UCSD-AML1 (cell line): ENCODE data around the gene ATAD3C.

Source experiments
- DNase-seq: peaks from one replicate; lab custom pipeline; 2025; ENCODE audit not compliant: unreplicated experiment; lab: John Stamatoyannopoulos, UW

ATAD3C gene

DNA sequence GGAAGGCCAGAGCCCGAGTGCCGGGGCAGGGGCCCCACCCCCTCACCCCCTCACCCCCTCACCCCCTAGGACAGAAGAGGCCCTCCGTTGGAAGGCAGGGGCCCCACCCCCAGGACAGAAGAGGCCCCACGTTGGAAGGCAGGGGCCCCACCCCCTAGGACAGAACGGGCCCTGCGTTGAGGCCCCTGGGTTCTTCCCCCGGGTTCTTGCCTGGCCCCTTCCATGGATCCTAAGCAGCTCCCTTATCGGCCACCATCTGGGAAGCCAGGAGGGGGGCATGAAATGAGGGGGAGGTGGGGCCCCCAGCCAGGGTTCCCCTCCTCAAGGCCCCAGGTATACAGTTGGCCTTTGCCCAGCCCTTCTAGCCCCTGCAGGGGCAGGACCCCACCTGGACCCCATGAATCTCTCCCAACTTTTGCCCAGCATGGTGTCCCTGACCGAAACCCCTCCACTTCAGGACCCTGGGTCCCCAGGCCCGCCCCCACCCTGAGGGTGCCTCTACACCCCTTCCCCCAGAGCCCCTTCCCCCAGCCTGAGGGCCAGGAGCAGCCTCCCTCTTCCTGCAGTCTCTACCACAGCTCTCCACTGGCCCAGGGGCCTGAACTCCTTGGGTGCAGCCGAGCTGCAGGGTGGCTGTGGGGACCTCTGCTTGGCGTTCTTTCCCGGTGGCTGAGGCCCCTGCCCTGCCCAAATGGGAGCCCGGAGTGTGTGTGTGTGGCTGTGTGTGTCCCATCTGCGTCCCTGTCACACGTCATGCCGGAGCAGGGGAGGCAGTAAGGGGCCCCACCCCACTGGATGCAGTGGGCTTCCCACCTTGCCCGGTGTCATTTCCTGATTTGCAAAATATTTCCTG, 18.3 kb upstream of the ATAD3C start:
- DNase-seq, result no peak

DNA sequence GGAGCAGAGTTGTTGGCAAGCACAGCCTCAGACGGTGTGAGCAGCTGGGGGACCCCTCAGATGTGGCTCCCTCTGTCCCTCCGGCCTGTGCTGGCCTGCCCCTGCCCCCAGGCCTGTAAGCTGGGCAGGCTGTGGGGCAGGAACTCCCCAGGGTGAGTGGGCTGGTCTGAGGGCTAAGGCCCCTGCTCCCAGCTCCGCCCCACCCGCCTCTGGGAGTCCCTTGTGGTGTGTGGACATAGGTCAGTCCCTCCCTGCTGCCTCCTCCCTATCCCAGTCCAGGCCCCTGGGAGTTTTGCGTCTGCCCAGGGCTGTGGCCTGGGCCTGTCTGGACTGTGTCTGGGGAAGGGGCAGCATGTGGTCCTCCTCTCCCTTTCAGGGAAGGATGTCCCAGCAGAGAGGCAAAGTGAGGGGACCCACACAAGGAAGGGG, 17.6 kb upstream of the ATAD3C start:
- no peak for DNase-seq

DNA sequence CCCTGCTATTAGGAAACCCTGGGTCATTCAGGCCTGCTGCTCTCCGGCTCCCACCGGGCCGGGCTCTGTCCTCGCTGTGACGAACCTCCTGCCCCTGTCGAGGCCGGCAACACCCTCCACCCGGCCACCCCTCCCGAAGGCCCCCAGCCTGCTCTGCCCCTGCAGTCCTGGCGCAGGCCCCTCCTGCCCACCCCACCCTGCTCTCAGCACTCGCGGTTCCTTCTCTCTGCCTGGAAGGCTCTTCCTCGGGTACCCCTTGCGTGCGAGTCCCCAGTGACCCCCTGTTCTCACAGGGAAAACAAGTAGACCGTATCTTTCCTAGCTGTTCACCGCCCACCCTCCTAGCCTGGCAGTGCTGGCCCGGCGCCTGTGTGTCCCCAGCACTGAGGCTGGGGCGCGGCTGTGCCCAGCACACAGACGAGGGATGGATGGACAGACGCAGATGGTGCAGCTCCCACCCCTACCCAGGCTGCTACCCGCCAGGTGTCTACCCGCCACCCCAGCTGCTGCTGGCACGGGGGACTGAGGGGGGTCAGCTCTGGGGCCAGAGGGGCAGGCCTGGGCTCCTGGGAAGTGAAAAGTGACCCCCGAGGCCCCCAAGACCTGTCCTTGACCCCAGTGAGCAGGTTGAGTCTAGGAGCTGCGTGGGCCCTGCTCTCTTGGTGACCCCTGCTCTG, 17.1 kb upstream of the ATAD3C start:
- DNase-seq, result no peak

DNA sequence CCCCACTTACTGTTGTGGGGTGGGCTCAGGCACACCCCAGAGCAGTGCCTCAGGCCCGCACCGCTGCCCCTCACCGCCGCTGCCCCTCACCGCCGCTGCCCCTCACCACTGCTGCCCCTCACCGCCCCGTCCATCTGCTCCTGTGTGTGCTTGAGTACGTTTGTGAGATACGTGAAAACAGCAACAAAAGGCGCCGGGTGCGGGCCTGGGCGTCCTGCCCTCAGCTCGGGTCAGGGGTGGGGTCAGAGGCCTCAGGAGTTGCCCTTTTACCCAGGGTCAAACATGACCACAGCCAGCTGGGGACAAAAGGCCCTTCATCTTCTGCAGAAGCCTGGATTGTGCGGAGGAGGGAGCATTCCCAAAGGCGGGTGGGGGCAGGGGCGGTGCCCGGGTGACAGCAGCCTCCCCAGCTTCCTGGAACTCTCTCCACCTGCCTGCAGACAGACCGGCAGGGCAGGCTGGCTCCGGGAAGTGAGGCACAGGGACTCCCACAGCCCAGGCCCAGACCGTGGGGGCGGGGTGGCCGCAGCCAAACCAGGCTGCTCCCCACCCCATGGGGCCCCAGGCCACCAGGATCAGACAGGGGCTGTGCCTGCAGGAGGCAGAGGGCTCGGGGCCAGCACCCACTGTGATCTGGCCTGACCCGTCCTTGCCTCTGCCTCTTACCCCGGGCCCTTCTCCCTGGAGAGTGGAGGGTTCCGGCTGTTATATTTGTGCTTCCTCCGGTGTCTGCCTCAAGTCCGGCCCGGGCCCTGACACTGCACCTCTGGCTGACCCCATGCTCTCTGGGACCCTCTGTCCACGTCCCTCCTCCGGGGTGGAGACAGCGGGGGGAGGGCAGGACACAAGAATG, 16.3 kb upstream of the ATAD3C start:
- DNase-seq, result peak; percentile 83

DNA sequence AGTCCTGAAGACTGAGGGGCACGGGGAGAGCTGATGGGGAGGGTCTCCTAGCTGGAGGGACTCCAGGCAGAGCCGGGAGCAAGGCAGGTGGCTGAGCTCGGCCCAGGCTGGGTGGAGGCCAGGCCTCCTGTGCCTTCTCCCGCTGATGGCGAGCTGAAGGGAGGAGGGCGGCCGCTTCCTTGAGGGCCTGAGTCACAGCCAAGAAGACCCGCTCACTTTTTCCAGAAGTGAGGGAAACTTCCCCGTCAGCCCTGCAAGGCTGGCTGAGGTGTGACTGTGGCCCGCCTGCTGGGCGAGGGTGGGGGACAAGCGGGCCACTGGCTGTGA, 15.7 kb upstream of the ATAD3C start:
- peak; percentile 75 for DNase-seq

DNA sequence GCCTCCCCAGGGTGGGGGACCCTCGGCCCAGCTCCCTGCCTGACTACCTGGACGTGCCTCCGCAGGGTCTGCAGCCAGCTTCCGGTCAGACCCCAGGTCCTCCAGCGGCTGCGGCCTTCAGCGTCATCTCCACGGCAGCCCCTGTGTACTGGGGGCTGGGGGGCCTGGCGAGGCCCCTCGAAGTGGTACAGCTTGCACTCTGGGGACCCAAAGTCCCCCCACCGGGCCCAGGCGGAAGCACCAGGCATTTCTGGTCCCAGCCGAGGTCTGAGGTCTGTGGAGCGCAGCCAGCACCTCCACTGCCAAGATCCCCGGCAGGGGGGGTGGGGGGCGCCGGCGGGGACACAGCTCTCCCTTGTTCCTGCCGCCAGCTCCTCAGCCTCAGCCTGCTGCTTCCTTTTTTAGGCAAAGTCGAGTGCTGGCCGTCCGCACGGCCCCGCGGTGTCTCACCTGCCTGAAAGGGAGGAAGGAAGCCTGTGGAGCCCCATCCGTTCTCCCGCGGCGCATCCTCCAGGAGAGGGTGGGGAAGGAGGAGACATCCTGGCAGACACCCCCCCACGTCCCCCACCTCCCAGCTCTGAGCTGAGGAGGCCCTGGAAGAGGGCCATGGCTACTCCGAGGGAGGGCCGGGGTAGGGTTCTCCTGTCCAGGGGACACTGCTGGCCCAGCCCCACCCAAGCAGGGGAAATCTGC, 15.2 kb upstream of the ATAD3C start:
- peak; percentile 77 for DNase-seq

DNA sequence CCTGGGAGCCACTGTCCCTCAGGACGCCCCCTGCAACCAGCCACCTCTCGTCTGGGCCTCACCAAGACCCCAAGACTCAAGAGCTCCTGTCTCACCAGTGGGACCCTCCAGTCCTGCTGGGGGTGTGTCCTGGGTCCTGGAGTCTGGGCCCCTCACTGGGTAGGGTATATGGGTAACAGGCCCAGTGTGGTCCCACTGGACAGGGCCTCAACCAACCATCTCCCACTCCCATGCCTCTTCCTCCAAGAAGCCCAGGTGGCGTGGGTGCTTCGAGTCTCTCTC, 14.7 kb upstream of the ATAD3C start:
- peak; percentile 52 for DNase-seq

DNA sequence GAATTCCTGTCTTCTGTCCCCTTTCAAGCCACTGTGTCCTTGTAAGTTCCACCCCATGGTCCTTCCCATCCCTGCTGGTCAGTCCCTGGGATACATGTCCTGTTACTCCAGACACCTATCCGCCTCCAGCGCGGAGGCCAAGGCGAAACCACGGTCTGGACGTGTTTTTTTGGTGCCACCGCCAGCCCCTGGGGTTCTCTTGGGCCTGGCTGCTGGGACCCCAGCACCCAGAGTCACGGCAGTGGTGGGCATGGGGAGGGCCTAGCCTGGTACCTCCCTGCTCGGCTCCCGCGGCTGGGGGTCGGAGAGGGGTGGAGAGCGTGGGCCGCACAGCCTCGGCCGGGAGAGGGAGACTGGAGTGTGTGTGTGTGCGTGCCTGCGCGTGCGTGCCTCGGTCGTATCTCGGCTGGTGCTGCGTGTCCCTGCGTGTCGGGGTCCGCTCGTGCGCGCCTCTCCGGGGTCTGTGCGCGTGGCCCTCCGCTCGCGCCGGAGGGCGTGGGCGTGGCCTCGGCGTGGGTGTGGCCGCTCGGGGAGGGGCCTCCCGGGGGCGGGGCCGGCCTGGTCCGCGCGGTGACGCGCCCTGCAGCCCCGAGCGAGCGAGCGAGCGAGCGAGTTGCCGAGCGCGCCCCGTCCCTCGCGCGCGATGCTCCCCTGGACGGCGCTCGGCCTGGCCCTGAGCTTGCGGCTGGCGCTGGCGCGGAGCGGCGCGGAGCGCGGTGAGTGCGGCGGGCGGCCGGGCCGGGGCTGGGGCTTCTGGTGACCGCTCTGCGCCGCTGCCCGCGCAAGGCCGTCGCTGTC, 14.2 kb upstream of the ATAD3C start, which contains the start of gene VWA1:
VWA1 (plus strand) TSS at position 585 of the 798 bp plus-strand sequence; CDS start at position 644, 59 bp downstream.
- DNase-seq, result peak; percentile 83

DNA sequence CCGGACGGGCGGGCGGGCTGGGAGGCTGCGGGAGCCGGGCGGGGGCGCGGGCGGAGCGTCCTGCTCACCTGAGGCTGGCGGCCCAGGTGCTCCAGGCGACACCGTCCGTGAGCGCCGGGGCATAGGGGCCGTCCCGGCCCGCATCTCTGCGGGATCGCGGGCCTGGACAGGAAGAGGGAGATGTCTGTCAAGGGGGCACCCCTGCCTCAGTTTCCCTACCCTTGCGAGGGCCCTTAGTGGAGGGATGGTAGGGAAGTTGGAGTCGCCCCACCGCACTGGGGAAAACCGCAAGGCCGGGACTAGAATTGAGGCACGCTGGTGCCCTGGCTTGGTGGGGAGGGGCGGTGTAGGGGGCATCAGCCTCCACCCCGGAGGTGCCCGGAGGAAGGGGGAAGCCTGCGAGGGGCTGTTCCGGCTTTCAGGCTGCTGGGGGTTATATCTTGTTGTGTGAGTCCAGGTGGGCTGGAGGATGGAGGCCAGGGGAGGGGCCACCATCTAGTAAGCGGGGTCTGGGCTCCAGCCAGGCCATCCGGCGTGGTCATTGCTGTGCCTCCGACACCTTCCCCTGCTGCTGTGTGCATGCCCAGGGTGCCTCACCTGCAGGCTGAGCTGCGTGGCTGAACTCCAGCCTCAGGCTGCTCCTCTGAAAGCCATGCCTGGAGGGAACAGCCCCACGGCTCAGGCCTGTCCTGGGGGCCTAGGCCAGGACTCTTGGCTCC, 13.4 kb upstream of the ATAD3C start:
- no peak for DNase-seq

DNA sequence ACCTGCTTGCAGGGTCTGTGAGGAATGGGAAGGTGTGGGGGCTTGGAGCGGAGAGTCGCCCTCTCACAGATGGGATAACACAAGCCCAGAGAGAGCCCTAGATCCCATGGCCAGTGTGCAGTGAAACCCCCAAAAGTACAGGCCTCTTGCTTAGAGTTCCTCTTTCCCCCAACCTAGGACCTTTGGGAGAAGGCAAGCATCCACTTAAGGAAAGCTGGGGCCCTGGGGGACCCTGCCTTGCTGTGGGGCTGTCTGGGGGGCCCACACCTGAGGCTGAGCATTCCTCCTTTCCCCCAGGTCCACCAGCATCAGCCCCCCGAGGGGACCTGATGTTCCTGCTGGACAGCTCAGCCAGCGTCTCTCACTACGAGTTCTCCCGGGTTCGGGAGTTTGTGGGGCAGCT, 12.9 kb upstream of the ATAD3C start:
- no peak for DNase-seq

DNA sequence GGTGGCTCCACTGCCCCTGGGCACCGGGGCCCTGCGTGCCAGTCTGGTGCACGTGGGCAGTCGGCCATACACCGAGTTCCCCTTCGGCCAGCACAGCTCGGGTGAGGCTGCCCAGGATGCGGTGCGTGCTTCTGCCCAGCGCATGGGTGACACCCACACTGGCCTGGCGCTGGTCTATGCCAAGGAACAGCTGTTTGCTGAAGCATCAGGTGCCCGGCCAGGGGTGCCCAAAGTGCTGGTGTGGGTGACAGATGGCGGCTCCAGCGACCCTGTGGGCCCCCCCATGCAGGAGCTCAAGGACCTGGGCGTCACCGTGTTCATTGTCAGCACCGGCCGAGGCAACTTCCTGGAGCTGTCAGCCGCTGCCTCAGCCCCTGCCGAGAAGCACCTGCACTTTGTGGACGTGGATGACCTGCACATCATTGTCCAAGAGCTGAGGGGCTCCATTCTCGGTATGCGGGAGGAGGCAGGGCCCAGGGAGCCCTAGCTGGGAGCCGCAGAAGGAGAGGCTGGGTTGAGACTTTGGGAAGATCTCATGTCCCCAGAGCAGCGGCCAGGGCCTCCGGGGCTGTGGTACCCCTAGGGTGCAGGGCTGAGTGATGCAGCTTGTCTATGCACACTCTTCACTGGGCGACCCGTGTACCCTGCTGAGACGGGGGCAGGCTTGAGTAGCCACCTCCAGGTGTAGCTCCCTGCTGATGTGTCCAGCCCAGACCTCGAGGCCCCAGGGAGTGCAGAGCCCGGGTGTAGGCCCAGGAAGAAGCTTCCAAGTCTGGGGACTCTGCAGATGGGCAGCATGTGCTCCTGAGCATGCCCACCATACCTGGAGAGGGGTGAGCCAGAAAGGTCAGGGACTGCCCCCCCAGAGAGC, 12.2 kb upstream of the ATAD3C start:
- DNase-seq, result no peak

DNA sequence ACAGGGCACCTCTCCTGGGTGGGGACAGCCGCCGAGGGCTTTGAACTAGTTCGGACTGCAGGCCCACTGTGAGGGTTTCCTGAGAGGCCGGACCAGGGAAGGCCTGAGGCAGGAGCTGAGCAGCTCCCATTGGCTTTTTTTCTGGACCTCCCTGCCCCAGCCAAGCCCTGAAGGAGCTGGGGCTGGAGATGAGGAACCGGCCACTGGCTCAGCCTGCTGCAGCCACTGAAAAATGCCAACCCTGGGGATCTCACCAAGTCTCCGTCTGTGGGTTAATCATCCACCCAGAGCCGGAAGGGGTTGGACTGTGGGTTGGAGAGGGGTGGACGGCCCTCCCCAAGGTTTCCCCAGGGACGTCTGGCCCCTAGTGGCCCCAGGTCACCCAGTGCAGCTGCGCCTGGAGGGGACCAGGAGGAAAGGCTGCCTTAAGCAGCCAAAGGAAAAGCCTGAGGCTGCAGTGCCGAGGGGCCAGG, 11.5 kb upstream of the ATAD3C start:
- DNase-seq, result peak; percentile 87

DNA sequence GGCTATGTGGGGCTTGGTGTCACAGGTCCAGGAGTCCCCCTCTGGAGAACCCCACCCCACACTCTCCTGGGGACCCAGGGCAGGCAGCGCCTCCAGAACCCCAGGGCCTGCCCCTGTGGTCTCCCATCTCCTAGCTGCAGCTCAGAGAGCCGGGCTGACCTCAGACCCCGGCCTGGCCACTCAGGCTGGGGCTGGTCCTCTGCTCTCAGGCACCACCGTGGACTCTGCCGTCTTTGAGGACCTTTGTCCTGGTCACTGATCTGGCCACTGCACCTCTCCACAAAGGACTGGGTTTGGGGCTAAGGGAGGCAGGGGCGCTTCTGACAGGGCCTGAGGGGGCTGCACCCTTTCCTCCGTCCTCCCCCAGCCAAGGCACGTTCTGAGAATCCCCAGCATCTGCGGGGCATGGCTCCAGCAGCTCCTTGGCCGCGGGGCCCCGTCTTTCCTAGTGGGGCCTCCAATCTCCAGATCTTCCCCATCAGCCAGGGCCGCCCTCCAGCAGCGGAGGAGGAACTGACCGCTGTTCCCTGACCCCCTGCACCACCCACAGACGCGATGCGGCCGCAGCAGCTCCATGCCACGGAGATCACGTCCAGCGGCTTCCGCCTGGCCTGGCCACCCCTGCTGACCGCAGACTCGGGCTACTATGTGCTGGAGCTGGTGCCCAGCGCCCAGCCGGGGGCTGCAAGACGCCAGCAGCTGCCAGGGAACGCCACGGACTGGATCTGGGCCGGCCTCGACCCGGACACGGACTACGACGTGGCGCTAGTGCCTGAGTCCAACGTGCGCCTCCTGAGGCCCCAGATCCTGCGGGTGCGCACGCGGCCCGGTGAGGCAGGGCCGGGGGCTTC, 10.7 kb upstream of the ATAD3C start:
- no peak for DNase-seq

DNA sequence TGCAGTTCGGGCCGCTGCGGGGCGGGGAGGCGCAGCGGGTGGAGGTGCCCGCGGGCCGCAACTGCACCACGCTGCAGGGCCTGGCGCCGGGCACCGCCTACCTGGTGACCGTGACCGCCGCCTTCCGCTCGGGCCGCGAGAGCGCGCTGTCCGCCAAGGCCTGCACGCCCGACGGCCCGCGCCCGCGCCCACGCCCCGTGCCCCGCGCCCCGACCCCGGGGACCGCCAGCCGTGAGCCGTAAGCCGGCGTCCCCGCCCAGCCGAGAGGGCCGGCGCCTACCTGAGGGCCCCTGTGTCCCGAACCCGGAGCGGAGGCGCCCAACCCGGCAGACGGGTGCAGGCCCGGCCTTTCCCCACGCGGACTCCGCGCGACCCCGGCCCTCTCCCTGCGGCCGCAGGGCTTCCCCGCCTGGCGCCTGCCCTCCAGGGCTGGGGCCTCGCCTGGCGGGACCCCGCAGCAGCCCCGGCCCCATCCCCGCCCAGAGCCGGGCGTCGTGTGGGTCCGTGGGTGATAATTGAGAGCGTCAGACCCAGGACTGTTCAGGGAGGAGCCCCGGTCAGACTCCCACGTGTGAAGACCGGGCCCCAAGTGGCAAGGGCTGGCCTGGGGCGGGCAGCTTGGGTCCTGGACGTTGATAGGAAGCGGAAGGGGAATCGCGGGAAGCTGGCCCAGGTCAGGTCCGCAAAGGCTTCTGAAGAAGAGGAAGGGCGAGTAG, 9.8 kb upstream of the ATAD3C start:
- DNase-seq, result no peak

DNA sequence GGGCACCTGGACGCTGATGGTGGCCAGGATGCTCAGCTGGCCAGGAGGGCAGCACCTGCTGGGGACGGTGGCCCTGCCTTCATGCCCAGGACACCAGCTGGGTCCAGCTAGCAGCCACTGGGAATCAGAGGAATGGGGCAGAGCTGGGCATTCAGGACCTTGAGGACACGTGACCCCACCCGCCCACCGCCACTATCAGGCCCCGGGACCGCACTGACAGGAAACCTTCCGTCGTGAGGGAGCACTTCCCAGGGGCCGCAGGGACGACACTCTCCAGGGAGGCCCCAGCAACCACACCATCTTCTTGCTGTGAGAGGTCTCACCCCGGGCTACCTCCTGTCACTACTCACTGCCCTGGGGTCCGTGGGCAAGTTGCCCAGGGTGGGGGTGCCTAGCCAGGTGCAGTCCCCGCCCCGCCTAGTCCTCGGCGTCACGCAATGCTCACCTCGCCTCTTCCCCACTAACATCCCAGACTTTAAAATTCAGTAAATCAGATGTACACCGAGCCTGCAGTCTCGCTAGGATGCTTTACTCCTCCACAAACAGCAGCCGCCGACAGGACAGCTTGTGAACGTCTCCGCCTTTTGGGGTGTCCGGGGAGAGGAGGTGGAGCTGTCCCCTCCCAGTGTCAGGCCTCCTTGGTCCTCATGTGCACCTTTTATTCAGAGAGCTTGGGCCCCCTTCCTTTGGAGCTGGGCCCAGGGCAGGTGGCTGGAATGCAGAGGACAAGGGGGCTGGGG, 9.1 kb upstream of the ATAD3C start:
- no peak for DNase-seq
